OCI-LY3 (cell line): ENCODE results near the gene CKLF.
A peak's percentile ranks its signal among the peaks of the same experiment; 100 is the strongest.
"Not testable (repeated sequence)": the region's sequence is repeated elsewhere in the genome, so short reads cannot be mapped to it uniquely, and the experiment has no call there.

ENCODE experiments used
- H2AFZ ChIP-seq: fragments of 200-600, 300-600 bp; shearing (Covaris generic); 2 replicates; pipeline ENCODE4 v1.6.0; 2014; ENCODE audit warnings: antibody characterized with exemption, low read depth, low read length
- H3K27ac ChIP-seq: fragments of 200-600, 300-600 bp; sonication (generic); 2 replicates; pipeline ENCODE4 v1.5.1; 2014; ENCODE audit warnings: mild to moderate bottlenecking, low read length, moderate library complexity, mixed read lengths
- H3K27me3 ChIP-seq: fragments of 200-600, 300-600 bp; sonication (generic); 2 replicates; pipeline ENCODE4 v1.6.1; 2014; ENCODE audit warnings: low read depth, low read length, mixed read lengths
- H3K36me3 ChIP-seq: fragments of 200-600, 300-600 bp; sonication (generic); replicated peaks from 2 replicates; pipeline ENCODE3; 2014; ENCODE audit warnings: low read depth, low read length, mixed read lengths
- H3K4me1 ChIP-seq: fragments of 300-600, 200-600 bp; sonication (generic); 2 replicates; pipeline ENCODE4 v1.6.1; 2014; ENCODE audit warnings: low read length, mixed read lengths
- H3K4me2 ChIP-seq: fragments of 200-600, 300-600 bp; sonication (generic); 2 replicates; pipeline ENCODE4 v1.6.1; 2014; ENCODE audit warnings: low read length, mixed read lengths
- H3K4me3 ChIP-seq: fragments of 300-600, 200-600 bp; sonication (generic); 2 replicates; pipeline ENCODE4 v1.5.1; 2014; ENCODE audit warnings: antibody characterized with exemption, mild to moderate bottlenecking, low read length, moderate library complexity
- H3K79me2 ChIP-seq: fragments of 300-600, 200-600 bp; shearing (Covaris generic); 2 replicates; pipeline ENCODE4 v1.6.1; 2014; ENCODE audit warnings: mild to moderate bottlenecking, low read length, mixed read lengths
- H3K9ac ChIP-seq: fragments of 300-600, 200-600 bp; shearing (Covaris generic); 2 replicates; pipeline ENCODE4 v1.6.0; 2014; ENCODE audit warnings: mild to moderate bottlenecking, low read length, moderate library complexity
- H3K9me3 ChIP-seq: fragments of 200-600, 300-600 bp; shearing (Covaris generic); 2 replicates; pipeline ENCODE4 v1.6.1; 2014; ENCODE audit warnings: low read length, mixed read lengths; ENCODE audit not compliant: insufficient read depth
- H4K20me1 ChIP-seq: fragments of 200-600, 300-600 bp; sonication (generic); 2 replicates; pipeline ENCODE4 v1.6.1; 2016; ENCODE audit warnings: low read length, mixed read lengths; ENCODE audit not compliant: insufficient read depth
- EZH2phosphoT487 ChIP-seq: fragments of 200-600 bp; shearing (Covaris generic); IDR thresholded peaks from 2 replicates; pipeline ENCODE4 v1.6.1; 2018; ENCODE audit warnings: antibody characterized with exemption, mixed run types, low read depth
- TF ChIP-seq, protein P1 (sequence below): fragments of 200-600, 300-600 bp; sonication (generic); IDR thresholded peaks from 2 replicates; pipeline ENCODE4 v1.5.1; 2014; ENCODE audit warnings: antibody characterized with exemption, low read length, low read depth

Gene CKLF

GRCh38 chr16:66513111-66513723 lies 39.2 kb upstream of the CKLF start:
- Histone ChIP-seq H3K27me3 (no peaks in the 10 kb centered on the region), H3K79me2 (no peaks in the 10 kb centered on the region), H3K4me3 (no peak overlapping the region), H4K20me1 (no peaks in the 10 kb centered on the region), H3K27ac (no peak overlapping the region), H3K9ac (no peak overlapping the region), H3K4me1 (peaks cover 33% of the 10 kb centered on the region), H3K4me2 (no peak overlapping the region), H3K9me3 (no peaks in the 10 kb centered on the region), H3K36me3 (no peaks in the 10 kb centered on the region), H2AFZ (no peak overlapping the region)
- TF ChIP-seq EZH2phosphoT487, result no peak
- TF ChIP-seq, protein P1, sequence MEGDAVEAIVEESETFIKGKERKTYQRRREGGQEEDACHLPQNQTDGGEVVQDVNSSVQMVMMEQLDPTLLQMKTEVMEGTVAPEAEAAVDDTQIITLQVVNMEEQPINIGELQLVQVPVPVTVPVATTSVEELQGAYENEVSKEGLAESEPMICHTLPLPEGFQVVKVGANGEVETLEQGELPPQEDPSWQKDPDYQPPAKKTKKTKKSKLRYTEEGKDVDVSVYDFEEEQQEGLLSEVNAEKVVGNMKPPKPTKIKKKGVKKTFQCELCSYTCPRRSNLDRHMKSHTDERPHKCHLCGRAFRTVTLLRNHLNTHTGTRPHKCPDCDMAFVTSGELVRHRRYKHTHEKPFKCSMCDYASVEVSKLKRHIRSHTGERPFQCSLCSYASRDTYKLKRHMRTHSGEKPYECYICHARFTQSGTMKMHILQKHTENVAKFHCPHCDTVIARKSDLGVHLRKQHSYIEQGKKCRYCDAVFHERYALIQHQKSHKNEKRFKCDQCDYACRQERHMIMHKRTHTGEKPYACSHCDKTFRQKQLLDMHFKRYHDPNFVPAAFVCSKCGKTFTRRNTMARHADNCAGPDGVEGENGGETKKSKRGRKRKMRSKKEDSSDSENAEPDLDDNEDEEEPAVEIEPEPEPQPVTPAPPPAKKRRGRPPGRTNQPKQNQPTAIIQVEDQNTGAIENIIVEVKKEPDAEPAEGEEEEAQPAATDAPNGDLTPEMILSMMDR, result no peak

- not testable (repeated sequence) for H3K9ac ChIP-seq, H3K27me3 ChIP-seq, H3K4me3 ChIP-seq, H3K79me2 ChIP-seq, H4K20me1 ChIP-seq, H3K4me2 ChIP-seq, H3K27ac ChIP-seq, H3K9me3 ChIP-seq, H2AFZ ChIP-seq, H3K36me3 ChIP-seq
- H3K4me1 ChIP-seq, result peaks cover 31% of the 10 kb centered on the region
Observed at GRCh38 chr16:66514391-66514790, 38.0 kb upstream of the CKLF start.

DNA sequence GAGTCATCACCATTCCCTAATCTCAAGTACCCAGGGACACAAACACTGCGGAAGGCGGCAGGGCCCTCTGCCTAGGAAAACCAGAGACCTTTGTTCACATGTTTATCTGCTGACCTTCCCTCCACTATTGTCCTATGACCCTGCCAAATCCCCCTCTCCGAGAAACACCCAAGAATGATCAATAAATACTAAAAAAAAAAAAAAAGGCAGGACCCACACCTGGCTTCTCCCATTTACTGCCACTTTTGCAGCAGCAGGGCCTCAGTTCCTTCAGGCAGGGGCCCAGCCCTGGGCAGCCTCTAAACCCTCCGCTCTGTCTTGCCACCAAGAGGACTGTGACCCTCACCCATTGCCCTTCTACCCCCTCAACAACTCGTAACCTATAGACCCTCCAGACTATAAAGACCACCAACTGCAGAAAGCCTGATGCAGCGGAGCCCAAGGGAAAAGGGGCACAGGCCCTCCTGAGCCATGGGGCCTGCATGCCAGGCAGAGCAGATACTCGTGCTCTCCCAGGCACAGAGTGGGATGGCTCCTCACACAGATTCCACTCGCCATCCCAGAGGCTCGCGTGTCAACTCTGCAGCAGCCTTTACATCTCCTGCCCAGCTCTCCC lies 37.3 kb upstream of the CKLF start:
- not testable (repeated sequence) for H3K36me3 ChIP-seq, H4K20me1 ChIP-seq, H2AFZ ChIP-seq, H3K27ac ChIP-seq, H3K4me2 ChIP-seq, H3K79me2 ChIP-seq, H3K27me3 ChIP-seq, H3K4me3 ChIP-seq, H3K9me3 ChIP-seq, H3K9ac ChIP-seq
- peaks cover 38% of the 10 kb centered on the region for H3K4me1 ChIP-seq

DNA sequence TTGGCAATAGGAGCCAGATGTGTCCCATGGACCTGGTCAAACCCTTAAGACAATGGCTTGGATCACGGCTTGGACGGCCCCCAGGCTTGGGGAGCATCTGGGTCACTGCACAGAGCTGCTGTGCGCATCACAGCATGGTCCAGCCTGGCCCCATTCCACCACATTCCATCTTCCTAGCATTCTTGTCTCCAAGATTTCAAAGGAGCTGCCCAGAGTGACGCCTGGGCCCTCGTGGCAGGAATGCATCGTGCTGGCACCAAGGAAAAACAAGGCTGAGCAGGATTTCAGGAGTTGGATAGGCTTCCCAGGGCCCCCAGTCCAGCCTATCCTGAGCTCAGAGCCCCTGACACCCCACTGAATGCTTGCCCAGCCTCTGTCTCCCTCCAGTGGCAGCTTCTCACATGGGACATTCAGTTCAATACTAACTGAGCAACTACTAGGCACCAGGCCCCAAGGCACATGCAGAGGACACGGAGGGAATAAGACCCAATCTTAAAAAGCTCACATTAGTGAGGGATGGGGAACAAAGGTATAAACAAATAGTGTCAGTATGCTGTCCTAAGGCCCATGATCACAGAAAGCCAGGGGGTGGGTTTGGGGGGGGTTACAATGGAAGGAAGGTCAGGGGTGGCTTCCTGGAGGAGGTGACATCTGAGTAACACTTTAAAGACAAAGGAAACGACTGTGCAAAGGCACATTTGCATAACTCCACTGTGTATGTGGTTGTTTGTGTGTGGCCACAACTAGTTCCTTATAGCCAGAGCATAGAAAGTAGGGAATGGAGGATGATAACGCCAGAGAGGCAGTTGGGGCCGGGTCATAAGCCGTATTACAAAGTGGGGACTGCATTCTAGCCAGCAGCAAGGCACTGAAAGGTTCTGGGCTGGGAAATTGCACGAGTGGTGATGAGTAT lies 36.5 kb upstream of the CKLF start:
- Histone ChIP-seq H3K9me3 (no peaks in the 10 kb centered on the region), H3K4me1 (peaks cover 45% of the 10 kb centered on the region), H2AFZ (no peak overlapping the region; the same call in 1 of the 2 replicates), H4K20me1 (no peaks in the 10 kb centered on the region), H3K27me3 (no peaks in the 10 kb centered on the region), H3K9ac (peak overlapping the region; percentile 61), H3K36me3 (no peaks in the 10 kb centered on the region), H3K4me2 (peak overlapping the region; percentile 94), H3K27ac (peak overlapping the region; percentile 72), H3K4me3 (peak overlapping the region; percentile 56), H3K79me2 (no peaks in the 10 kb centered on the region)
- no peak for TF ChIP-seq EZH2phosphoT487
- TF ChIP-seq, protein P1, result peak; percentile 52

DNA sequence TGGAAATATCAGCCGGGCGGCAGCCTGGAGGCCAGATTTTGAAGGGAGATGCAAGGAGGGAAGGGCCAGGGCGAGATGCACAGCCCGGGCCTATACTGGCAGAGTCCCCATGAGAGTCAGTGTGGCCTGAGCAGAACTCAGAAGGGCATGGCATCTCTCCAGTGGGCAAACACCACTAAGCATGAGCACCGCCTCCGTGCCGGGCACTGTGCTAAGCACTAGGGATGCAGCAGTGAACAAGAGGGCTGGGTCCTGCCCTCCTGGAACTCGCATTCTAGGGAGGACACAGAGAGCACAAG lies 35.9 kb upstream of the CKLF start:
- no peaks in the 10 kb centered on the region for H4K20me1 ChIP-seq
- no peak overlapping the region; the same call in 1 of the 2 replicates for H2AFZ ChIP-seq
- peaks cover 52% of the 10 kb centered on the region for H3K4me1 ChIP-seq
- TF ChIP-seq EZH2phosphoT487, result no peak
- TF ChIP-seq, protein P1, result no peak
- H3K4me2 ChIP-seq, result peak overlapping the region; percentile 94
- no peaks in the 10 kb centered on the region for H3K36me3 ChIP-seq
- H3K9me3 ChIP-seq, result no peaks in the 10 kb centered on the region
- no peaks in the 10 kb centered on the region for H3K27me3 ChIP-seq
- H3K9ac ChIP-seq, result peak overlapping the region; percentile 61
- no peaks in the 10 kb centered on the region for H3K79me2 ChIP-seq
- peak overlapping the region; percentile 56 for H3K4me3 ChIP-seq
- H3K27ac ChIP-seq, result peak overlapping the region; percentile 72
